K562 (cell line): ENCODE data around the gene SYNGR3. TPM values are rescaled to one million over a fixed set of nuclear protein-coding genes. Genes with fewer than 3 reads are reported as not detected.
A peak's percentile ranks its signal among the peaks of the same experiment; 100 is the strongest.

Experiments used
- KDM5B ChIP-seq: fragments of 200-600 bp; sonication (generic); IDR thresholded peaks from 2 replicates; pipeline ENCODE4 v1.6.1; 2012; ENCODE audit warnings: low read depth, mild to moderate bottlenecking, moderate library complexity, low read length, control low read depth, inconsistent platforms; ENCODE audit not compliant: insufficient replicate concordance
- MAZ ChIP-seq, 2 experiments: fragments of 450-650 bp in 1 of 2; sonication (generic) in 1 of 2; formaldehyde crosslinking; IDR thresholded peaks in 1 of 2; conservative IDR thresholded peaks in 1 of 2; 2 replicates each; pipeline versions ENCODE4 v1.4.0 to v1.5.0; 2020; ENCODE audit warnings: mild to moderate bottlenecking in 1 of 2, missing genetic modification reagents in 1 of 2
- MEF2A ChIP-seq: IDR thresholded peaks from 2 replicates; pipeline ENCODE4 v1.6.1; 2011; ENCODE audit warnings: low read depth, mild to moderate bottlenecking, low read length, moderate library complexity; ENCODE audit not compliant: control insufficient read depth
- MYC ChIP-seq, 2 experiments: fragments of 250-450 bp in 1 of 2; sonication (Bioruptor Pico) in 1 of 2; IDR thresholded peaks; 2 replicates each; pipeline versions ENCODE4 v1.5.1 to v1.6.1; 2012 to 2021; ENCODE audit warnings: low read depth in 2 of 2, borderline replicate concordance in 1 of 2, improper control_type of control experiment in 1 of 2, low read length in 1 of 2, mild to moderate bottlenecking in 1 of 2, moderate library complexity in 1 of 2
- NFIX ChIP-seq: fragments of 250-450 bp; sonication (Bioruptor Pico); IDR thresholded peaks from 2 replicates; pipeline ENCODE4 v1.4.0; 2020; ENCODE audit warnings: low read depth, mild to moderate bottlenecking, moderate library complexity
- NKRF ChIP-seq: fragments of 450-650 bp; IDR thresholded peaks from 2 replicates; pipeline ENCODE4 v1.6.1; 2016; ENCODE audit warnings: borderline replicate concordance
- NONO ChIP-seq, 2 experiments: fragments of 200-400 bp in 1 of 2; fragments of 450-650 bp in 1 of 2; formaldehyde crosslinking in 1 of 2; IDR thresholded peaks; 2 replicates each; pipeline ENCODE4 v1.6.1; 2017; ENCODE audit warnings: low read depth in 2 of 2, mild to moderate bottlenecking in 2 of 2, moderate library complexity in 2 of 2, low read length in 1 of 2
- OTX1 ChIP-seq: fragments of 450-650 bp; formaldehyde crosslinking; IDR thresholded peaks from 2 replicates; pipeline ENCODE4 v1.4.0; 2022; ENCODE audit warnings: mild to moderate bottlenecking
- POLR2G ChIP-seq: fragments of 200-400 bp; formaldehyde crosslinking; IDR thresholded peaks from 2 replicates; pipeline ENCODE4 v1.6.1; 2017; ENCODE audit warnings: low read depth, mild to moderate bottlenecking, antibody characterized with exemption, low read length, moderate library complexity
- SMC3 ChIP-seq: conservative IDR thresholded peaks from 2 replicates; pipeline ENCODE4 v1.6.1; 2011; ENCODE audit warnings: low read depth, low read length, improper control_type of control experiment; ENCODE audit not compliant: insufficient read depth
- USF1 ChIP-seq: sonication (generic); formaldehyde crosslinking; IDR thresholded peaks from 2 replicates; pipeline ENCODE4 v1.9.0; 2022; ENCODE audit warnings: mild to moderate bottlenecking, missing genetic modification reagents
- ZBTB1 ChIP-seq: sonication (generic); formaldehyde crosslinking; IDR thresholded peaks from 2 replicates; pipeline ENCODE4 v1.8.1; 2023; ENCODE audit warnings: missing genetic modification reagents, low read depth, mild to moderate bottlenecking, borderline replicate concordance
- ZFX ChIP-seq: sonication (generic); formaldehyde crosslinking; IDR thresholded peaks from 2 replicates; pipeline ENCODE4 v1.8.0; 2022; ENCODE audit warnings: mild to moderate bottlenecking, missing genetic modification reagents, moderate library complexity
- ZKSCAN1 ChIP-seq: fragments of 150-350 bp; IDR thresholded peaks from 2 replicates; pipeline ENCODE4 v1.6.1; 2016; ENCODE audit warnings: low read depth, low read length
- polyA plus RNA-seq, 8 experiments: library from polyadenylated mRNA; depleted of rRNA in 4 of 8; stranded (reverse) in 5 of 8; unstranded in 3 of 8; fragments of >200 nt; fragmentation: Nextera tagmentation in 2 of 8; fragmentation: Illumina TruSeq in 1 of 8; extraction: Ambion mirVana in 2 of 8; extraction: Trizol in 1 of 8; gene quantifications; 2 replicates each; pipeline versions ENCODE4 v1.2.1 to v1.2.3, GENCODE V29; 2011 to 2014; ENCODE audit warnings: inconsistent platforms in 1 of 8, missing spikeins in 1 of 8
- total RNA-seq, 7 experiments: library from RNA; depleted of rRNA in 6 of 7; stranded (reverse); fragments of >200 nt in 6 of 7; fragmentation: Illumina TruSeq in 2 of 7; extraction: Trizol in 2 of 7; gene quantifications; 2 replicates each; pipeline versions ENCODE4 v1.2.1 to v1.2.3, GENCODE V29; 2011 to 2021; ENCODE audit warnings: low replicate concordance in 1 of 7
- TF ChIP-seq, protein P1 (sequence below): sonication (generic); formaldehyde crosslinking; IDR thresholded peaks from 2 replicates; pipeline ENCODE4 v1.5.0; 2020; ENCODE audit warnings: missing genetic modification reagents
- TF ChIP-seq, protein P2 (sequence below): fragments of 450-650 bp; formaldehyde crosslinking; IDR thresholded peaks from 2 replicates; pipeline ENCODE4 v1.4.0; 2020; ENCODE audit warnings: mild to moderate bottlenecking, mixed read lengths
- TF ChIP-seq, protein P3 (sequence below), 2 experiments: fragments of 450-650 bp in 1 of 2; sonication (generic) in 1 of 2; formaldehyde crosslinking in 1 of 2; IDR thresholded peaks in 1 of 2; conservative IDR thresholded peaks in 1 of 2; 2 replicates each; pipeline versions ENCODE4 v1.6.1 to v1.8.1; 2016 to 2023; ENCODE audit warnings: mild to moderate bottlenecking in 2 of 2, moderate library complexity in 2 of 2, inconsistent platforms in 1 of 2, missing genetic modification reagents in 1 of 2
- TF ChIP-seq, protein P4 (sequence below): fragments of 450-650 bp; IDR thresholded peaks from 2 replicates; pipeline ENCODE4 v1.6.1; 2016; ENCODE audit warnings: low read depth, mild to moderate bottlenecking, moderate library complexity

Gene SYNGR3
- total and polyA plus RNA-seq, 9 of the 15 experiments (the other 6 are each of a cell fraction or from before 2014, with no cell fraction given), result 3.7 to 69.2 (median 36.3) TPM

- TF ChIP-seq POLR2G (peak; percentile 47; the same call in 1 of the 2 replicates), USF1 (peak; percentile 75), ZKSCAN1 (no peak), KDM5B (no peak), NKRF (no peak), SMC3 (no peak), MAZ (CRISPR knock-in tag; conservative IDR thresholded peaks at IDR 0.05 in 1 of 2, IDR thresholded peaks at IDR 0.05 in 1 of 2) (0 out of 4 replicates have a peak, but pooled peaks of 1 of the 2 experiments have one; percentile 13), MYC (IDR thresholded peaks at IDR 0.05; ENCODE audit: low read depth, low read length) (peak; percentile 55), MYC (CRISPR knock-in tag; IDR thresholded peaks at IDR 0.05; ENCODE audit: borderline replicate concordance, low read depth) (peak; percentile 62; the same call in 1 of the 2 replicates), NFIX (CRISPR knock-in tag) (no peak), NONO (IDR thresholded peaks at IDR 0.05; ENCODE audit: low read depth in 2 of 2, low read length in 1 of 2) (no peak), ZBTB1 (CRISPR knock-in tag) (no peak), OTX1 (0 out of 2 replicates have a peak, but pooled peaks have one; percentile 11), MEF2A (no peak), ZFX (CRISPR knock-in tag) (0 out of 2 replicates have a peak, but pooled peaks have one; percentile 3)
- TF ChIP-seq, protein P1, sequence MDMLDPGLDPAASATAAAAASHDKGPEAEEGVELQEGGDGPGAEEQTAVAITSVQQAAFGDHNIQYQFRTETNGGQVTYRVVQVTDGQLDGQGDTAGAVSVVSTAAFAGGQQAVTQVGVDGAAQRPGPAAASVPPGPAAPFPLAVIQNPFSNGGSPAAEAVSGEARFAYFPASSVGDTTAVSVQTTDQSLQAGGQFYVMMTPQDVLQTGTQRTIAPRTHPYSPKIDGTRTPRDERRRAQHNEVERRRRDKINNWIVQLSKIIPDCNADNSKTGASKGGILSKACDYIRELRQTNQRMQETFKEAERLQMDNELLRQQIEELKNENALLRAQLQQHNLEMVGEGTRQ (CRISPR knock-in tag), result peak; percentile 71
- TF ChIP-seq, protein P2, sequence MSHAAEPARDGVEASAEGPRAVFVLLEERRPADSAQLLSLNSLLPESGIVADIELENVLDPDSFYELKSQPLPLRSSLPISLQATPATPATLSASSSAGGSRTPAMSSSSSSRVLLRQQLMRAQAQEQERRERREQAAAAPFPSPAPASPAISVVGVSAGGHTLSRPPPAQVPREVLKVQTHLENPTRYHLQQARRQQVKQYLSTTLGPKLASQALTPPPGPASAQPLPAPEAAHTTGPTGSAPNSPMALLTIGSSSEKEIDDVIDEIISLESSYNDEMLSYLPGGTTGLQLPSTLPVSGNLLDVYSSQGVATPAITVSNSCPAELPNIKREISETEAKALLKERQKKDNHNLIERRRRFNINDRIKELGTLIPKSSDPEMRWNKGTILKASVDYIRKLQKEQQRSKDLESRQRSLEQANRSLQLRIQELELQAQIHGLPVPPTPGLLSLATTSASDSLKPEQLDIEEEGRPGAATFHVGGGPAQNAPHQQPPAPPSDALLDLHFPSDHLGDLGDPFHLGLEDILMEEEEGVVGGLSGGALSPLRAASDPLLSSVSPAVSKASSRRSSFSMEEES (CRISPR knock-in tag), result peak; percentile 72
- TF ChIP-seq, protein P3, sequence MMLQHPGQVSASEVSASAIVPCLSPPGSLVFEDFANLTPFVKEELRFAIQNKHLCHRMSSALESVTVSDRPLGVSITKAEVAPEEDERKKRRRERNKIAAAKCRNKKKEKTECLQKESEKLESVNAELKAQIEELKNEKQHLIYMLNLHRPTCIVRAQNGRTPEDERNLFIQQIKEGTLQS (IDR thresholded peaks at IDR 0.05), result peak; percentile 74
- TF ChIP-seq, protein P3 (CRISPR knock-in tag; conservative IDR thresholded peaks at IDR 0.05), result no peak
- TF ChIP-seq, protein P4, sequence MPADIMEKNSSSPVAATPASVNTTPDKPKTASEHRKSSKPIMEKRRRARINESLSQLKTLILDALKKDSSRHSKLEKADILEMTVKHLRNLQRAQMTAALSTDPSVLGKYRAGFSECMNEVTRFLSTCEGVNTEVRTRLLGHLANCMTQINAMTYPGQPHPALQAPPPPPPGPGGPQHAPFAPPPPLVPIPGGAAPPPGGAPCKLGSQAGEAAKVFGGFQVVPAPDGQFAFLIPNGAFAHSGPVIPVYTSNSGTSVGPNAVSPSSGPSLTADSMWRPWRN, result no peak
Measured at GRCh38 chr16:2008009-2008526, 18.3 kb downstream of the SYNGR3 start (continued).
